Endometrial microvascular endothelial cells (primary cell): ENCODE data around the gene GSTM3. TPM values are rescaled to one million over a fixed set of nuclear protein-coding genes. Genes with fewer than 3 reads are reported as not detected.

Experiments used
- in situ Hi-C: cut with HindIII; loops from 2 replicates; pipeline ENCODE4 v1.10.0; 2017; ENCODE audit warnings: low sequenced_read_pairs, low pct_unique_long_range_greater_than_20kb; ENCODE audit errors: inconsistent ontology term
- total RNA-seq: library from RNA; depleted of rRNA; stranded (reverse); fragments of >200 nt; gene quantifications from one replicate; pipeline ENCODE4 v1.2.3, GENCODE V29; 2015; ENCODE audit errors: inconsistent ontology term

GSTM3 gene
- total RNA-seq, 1 donor from 2014 or later: 30.4 TPM

DNA sequence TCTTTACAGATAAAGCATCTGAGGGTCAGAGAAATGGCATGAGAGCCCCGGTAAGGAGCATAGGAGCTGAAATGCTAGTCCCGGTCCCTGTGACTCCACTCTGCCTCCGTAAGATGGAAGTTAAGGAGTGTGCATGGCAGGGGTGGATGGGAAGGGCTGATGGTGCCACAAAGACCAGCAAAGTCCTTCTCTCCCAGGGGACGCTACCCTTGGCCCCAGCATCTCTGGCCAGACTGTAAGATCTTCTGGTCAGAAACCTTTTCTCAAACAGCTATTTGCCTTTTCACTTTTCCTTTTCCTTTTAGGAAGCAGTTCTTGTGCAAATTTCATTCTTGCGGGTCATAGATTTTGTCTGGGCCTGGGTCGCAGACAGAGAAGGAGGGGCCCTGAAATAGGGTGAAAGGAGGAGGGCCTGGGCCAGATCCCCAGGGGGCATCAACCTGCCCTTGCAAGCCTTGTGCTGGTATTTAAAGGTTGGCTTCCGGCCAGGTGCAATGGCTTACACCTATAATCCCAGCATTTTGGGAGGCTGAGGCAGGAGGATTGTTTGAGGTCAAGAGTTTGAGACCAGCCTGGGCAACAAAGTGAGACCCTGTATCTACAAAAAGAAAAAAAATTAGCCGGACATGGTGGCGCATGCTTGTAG lies 37.3 kb upstream of the GSTM3 start:
- in situ Hi-C loops: loop anchor here (25.0 kb wide), 1 partner anchor 134 kb away; the partner anchor contains the start of gene CSF1

- in situ Hi-C loops: loop anchor here (25.0 kb wide), 1 partner anchor 135 kb away; the partner anchor contains the start of gene CSF1
Observed at GRCh38 chr1:109777436-109777835, 36.6 kb upstream of the GSTM3 start.

DNA sequence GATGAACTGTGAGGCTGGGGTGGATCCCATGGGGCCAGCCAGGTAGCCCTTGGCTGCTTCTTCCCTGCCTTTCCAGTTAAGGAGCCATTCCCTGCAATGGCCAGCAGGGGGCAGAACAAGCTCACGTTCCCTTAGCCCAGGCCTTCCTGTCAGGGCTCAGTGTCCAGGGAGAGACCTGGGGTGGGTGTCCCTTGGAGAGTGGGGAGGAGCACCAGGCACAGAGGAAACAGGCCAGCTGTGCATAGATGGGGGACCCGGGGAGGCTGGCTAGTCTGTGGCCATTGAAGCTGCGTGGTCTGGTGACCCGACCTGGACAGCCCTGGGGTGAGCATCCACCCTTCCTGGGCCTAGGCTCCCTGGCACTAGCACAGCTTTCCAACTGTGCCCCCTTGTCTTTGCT lies 36.1 kb upstream of the GSTM3 start:
- in situ Hi-C loops: loop anchor here (25.0 kb wide), 1 partner anchor 135 kb away; the partner anchor contains the start of gene CSF1

DNA sequence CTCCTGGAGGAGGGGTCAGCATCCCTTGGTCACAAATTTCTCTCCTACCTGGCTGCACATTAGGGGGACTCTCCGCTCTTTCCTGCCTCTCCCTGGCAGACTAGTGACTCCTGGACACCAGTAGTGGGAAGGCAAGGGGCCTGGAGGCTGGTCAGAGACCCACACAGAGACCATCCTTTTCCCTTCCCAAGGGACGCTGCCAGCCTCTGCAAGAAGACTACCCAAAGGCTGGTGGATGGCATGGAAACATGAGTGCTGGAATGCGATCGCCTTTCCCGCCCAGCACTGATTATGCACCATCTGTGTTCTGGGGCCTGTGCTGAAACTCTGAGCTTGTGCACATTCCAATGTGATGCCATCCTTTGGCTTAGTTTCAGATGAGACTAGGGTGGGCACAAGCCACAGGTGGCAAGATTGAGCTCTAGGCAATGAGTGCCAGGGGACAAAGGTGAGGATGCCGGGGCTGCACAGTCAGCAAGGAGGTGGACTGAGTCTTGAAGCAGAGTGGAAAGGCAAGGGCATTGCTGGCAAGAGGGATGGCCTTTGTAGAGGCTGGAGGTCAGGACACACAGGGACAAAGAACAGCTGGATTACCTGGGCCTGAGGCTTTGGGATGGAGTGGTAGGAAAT lies 35.5 kb upstream of the GSTM3 start:
- in situ Hi-C loops: loop anchor here (25.0 kb wide), 1 partner anchor 136 kb away; the partner anchor contains the start of gene CSF1

- in situ Hi-C loops: loop anchor here (25.0 kb wide), 1 partner anchor 137 kb away; the partner anchor contains the start of gene CSF1
Observed at GRCh38 chr1:109775398-109775797, 34.6 kb upstream of the GSTM3 start.

- in situ Hi-C loops: no loop called here
Observed at GRCh38 chr1:109773900-109774485, 33.2 kb upstream of the GSTM3 start.

DNA sequence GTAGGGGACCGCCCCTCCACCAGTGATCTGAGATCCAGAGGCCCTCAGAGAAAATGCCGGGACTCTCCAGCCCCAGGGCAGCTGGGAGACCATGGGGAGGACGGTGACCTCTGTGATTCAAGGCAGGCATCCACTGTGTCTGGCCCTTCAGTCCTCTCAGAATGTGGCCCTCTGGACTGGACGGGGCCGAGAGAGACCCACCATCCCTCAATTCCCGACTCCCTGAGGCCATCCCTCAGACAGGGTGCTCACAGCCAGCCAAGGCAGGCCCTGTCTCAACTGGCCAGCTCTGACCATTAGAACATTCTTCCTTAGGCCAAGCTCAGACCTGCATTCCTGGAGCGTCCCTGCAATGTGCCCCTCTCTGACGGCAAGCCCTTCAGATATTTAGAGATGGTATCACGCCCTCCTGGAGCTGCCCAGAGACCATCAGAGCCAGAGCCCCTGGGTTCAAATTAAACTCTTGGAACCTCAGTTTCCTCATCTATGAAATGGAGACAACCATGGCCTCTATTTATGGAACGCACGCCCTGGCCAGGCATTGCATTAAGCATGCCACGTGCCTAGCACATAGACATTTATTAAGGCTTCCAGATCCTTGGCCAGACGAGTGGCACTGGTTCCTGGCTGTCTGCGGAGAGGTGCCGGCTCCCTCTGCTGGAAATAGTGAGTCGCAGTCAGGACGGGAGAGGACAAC lies 32.5 kb upstream of the GSTM3 start:
- in situ Hi-C loops: no loop called here

DNA sequence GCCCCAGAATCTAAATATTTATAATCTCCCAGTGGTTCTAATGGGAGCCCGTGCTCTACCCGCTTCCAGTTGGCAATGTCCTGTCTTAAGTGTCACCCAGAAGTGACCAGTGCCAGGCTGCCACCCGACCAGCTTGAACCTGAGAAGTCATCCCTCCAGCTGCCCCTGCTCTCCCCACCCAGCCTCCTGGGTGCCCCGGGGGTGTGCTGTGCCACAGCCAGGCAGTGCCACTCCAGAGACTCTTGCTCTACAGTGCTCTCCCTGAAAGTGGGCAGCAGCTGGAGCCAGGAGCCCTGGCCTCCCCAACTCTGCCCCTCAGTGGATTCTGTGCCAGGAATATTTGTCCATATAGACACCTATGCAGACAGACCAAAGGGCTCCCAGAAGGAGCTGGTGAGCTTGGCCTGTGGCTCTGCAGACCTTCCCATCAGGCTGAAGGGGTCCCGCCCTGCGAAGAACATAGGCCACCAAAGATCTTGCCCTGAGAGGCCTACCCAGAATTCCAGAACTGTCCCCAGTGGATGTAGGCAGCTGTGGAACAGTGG lies 31.9 kb upstream of the GSTM3 start:
- in situ Hi-C loops: no loop called here

DNA sequence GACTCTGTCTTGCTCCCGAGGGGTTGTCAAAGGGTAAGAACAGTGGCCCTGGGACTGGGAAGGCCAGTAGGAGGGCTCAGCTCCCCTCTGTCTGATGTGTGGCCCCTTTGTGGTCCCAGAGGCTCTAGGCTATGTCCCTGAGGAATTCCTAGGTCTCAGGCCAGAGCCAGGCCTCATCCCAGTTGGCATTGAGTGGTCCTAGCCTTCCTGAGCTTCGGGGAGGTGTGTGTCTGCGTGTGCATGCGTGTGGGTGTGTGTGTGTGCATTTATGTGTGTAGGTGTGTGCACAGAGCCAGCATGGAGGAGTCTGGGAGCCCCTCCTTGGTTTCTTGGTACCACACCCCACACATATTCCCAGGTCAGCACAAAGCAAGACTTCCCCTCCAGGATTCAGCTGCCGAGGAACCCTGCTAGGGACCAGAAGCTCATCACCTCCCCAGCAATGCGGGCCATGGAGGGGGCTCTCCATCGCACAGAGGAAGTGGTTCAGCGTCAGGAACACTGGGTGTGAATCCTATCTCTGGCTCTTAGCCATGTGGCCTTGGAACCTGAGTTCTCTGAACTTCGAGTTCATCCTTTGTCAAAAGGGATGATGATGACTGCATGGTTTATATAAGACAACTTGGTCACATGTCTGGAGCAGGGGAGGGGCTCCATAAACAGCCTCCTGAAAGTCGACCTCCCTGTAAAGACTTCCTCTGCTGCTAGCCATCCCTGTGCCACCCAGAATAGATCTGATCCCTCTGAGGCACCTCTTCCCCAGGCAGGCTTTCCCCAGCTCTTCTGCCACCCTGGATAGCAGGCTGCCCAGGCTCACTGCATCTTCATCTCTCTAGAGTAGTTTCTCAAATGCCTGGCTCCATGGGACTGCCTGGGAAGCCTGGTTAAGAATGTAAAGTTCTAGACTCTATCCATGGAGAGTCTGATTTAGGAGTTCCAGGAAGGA lies 31.1 kb upstream of the GSTM3 start:
- in situ Hi-C loops: no loop called here

DNA sequence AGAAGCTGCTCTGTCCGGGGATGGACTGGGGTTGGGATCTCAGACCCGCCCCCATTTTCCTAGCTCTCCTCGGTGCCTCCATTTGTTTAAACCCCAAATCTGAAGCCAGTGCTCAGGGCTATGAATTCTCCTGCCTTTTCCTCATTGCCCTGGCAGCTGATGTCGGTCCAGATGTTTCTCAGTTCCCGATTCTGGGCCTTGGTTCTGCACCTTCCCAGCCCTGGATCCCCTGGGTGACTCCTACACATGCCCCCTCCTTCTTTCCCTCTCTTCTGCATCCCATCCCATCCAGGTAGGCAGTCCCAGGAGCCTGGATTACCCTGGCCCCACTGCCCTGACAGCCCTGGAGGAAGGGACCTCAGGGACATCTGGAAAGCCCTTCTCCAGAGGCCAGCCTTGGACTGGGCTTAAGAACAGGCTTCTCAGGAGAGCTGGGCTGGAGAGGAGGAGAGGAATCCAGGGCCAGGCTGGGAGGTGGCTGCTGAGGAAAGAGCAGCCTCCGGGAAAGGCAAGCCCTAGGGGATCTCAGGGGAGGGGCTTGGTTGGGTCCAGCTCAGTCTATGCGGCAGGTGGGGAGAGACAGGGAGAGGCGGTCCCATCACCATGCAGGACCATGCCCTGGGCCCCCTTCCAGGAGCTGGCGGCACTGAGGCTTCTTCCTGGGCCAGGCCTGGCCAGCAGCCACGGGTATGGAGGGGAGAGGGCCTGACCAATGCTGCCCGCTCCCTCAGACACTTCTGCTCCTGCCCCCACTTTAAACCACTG lies 29.7 kb upstream of the GSTM3 start:
- in situ Hi-C loops: no loop called here

DNA sequence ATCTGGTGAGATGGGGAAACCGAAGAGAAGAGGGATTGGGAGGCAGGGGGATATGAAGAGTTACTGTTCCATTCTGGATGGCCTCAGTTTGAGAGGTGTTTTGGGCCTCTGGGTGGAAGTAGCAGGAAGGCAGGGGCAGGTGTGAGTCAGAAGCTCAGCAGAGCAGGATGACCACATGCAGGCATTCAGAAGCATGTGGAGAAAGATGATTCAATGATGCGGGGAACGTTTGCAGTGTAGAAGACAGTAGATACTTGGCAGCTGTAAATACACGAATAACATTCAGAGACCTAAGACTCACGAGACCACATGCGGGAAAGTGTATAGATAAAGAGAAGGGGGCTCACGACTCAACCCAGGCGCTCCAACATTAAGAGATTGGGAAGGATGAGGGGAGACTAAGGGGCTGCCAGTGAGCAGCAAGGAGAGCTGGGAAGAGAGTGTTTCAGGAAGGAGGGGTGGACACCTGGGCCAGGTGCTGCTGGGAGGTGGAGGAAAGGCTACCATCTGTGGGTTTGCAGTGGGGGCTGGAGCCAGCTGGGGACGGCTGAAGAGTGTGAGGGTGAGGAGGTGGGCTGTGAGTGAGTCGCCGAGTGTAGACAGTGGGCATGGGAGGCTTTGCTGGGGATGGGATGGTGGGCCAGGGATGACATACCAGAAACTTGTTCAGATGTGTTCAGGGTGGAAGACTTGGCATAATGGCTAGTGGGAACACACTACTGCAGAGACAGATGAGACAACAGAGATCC lies 28.7 kb upstream of the GSTM3 start:
- in situ Hi-C loops: loop anchor here (10.0 kb wide), 1 partner anchor 125 kb away; no protein-coding TSS in a partner anchor

DNA sequence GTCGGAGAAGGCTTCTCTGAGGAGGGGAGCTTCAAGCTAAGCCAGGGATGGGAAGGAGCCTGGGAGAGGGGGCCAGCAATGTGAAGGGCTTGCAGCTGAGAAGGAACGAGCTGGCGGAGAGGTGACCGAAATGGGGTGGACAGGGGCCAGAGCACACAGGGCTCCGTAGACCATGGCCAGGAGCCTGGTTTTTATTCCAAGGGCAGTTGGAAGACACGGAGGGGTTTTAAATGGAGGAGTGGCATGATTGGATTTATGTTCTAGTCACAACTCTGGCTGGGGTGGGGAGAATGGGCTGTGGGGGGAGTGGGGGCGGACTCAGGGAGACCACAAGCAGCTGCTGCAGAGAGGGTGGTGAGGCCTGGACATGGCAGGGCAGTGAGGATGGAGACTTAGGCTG lies 28.0 kb upstream of the GSTM3 start:
- in situ Hi-C loops: loop anchor here (10.0 kb wide), 1 partner anchor 124 kb away; no protein-coding TSS in a partner anchor

GRCh38 chr1:109768335-109768650 lies 27.5 kb upstream of the GSTM3 start:
- in situ Hi-C loops: loop anchor here (10.0 kb wide), 1 partner anchor 123 kb away; no protein-coding TSS in a partner anchor

GRCh38 chr1:109767637-109768334 lies 26.9 kb upstream of the GSTM3 start:
- in situ Hi-C loops: loop anchor here (10.0 kb wide), 1 partner anchor 123 kb away; no protein-coding TSS in a partner anchor

- in situ Hi-C loops: loop anchor here (10.0 kb wide), 1 partner anchor 122 kb away; no protein-coding TSS in a partner anchor
Observed at GRCh38 chr1:109766991-109767636, 26.3 kb upstream of the GSTM3 start.
